Upper lobe of left lung (tissue), 4 donors: ENCODE results near the gene ACTR2.

Experiments
- EP300 ChIP-seq, 4 donors: sonication (generic); formaldehyde crosslinking; IDR thresholded peaks; one replicate each; pipeline ENCODE4 v1.5.1; 2017; ENCODE audit warnings: antibody characterized with exemption in 4 of 4, control low read depth in 2 of 4
- POLR2A ChIP-seq, 4 donors: fragments of 450-650 bp; IDR thresholded peaks; one replicate each; pipeline ENCODE4 v1.5.1; 2016 to 2017; ENCODE audit warnings: antibody characterized with exemption in 4 of 4, mild to moderate bottlenecking in 2 of 4
- POLR2AphosphoS5 ChIP-seq, 2 donors: sonication (generic); formaldehyde crosslinking; IDR thresholded peaks; one replicate each; pipeline ENCODE4 v1.5.1; 2017; ENCODE audit warnings: antibody characterized with exemption in 2 of 2
- TF ChIP-seq, protein P1 (sequence below), 6 experiments: fragments of 450-650 bp in 4 of 6; fragments of 200-600 bp in 2 of 6; sonication (generic) in 2 of 6; IDR thresholded peaks; one replicate each; pipeline ENCODE4 v1.5.1; 2016 to 2019; ENCODE audit warnings: antibody characterized with exemption in 6 of 6

DNA sequence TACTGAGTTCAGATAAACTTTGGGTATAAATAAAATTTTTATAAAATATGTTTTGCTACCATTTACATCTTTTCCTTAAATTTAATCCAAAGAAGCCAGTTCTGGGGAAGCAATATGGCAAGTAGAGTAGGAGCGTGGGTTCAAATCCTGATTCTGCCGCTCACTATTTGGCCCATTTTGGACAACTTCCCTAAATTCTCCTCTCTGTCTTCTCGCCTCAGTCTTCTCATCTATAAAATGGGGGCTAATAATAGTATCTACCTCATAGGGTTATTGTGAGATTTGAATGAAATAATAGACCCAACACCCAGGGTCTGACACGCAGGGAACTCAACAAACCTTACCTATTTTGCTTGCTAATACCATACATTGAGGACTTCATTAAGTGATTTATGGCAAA lies 59.7 kb downstream of the ACTR2 start:
- TF ChIP-seq, protein P1, sequence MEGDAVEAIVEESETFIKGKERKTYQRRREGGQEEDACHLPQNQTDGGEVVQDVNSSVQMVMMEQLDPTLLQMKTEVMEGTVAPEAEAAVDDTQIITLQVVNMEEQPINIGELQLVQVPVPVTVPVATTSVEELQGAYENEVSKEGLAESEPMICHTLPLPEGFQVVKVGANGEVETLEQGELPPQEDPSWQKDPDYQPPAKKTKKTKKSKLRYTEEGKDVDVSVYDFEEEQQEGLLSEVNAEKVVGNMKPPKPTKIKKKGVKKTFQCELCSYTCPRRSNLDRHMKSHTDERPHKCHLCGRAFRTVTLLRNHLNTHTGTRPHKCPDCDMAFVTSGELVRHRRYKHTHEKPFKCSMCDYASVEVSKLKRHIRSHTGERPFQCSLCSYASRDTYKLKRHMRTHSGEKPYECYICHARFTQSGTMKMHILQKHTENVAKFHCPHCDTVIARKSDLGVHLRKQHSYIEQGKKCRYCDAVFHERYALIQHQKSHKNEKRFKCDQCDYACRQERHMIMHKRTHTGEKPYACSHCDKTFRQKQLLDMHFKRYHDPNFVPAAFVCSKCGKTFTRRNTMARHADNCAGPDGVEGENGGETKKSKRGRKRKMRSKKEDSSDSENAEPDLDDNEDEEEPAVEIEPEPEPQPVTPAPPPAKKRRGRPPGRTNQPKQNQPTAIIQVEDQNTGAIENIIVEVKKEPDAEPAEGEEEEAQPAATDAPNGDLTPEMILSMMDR (IDR thresholded peaks at IDR 0.05) = no peak
- no peak for TF ChIP-seq POLR2AphosphoS5 (IDR thresholded peaks at IDR 0.05)
- no peak for TF ChIP-seq POLR2A (IDR thresholded peaks at IDR 0.05)
- no peak for TF ChIP-seq EP300 (IDR thresholded peaks at IDR 0.05)
